Trophoblast cell (in vitro differentiated cells and primary cell): ENCODE measurements around the gene PRKD1.
"Not testable (repeated sequence)": the region's sequence is repeated elsewhere in the genome, so short reads cannot be mapped to it uniquely, and the experiment has no call there.

Source experiments
- DNase-seq, 2 donors: peaks; one replicate each; pipeline ENCODE4 v3.0.0-alpha.2; 2016
- H2AFZ ChIP-seq: 2 replicates; pipeline ENCODE4 v1.6.1; 2013; ENCODE audit warnings: low read length, moderate library complexity, mild to moderate bottlenecking; ENCODE audit not compliant: insufficient read depth, poor library complexity
- H2AK5ac ChIP-seq: 2 replicates; pipeline ENCODE4 v1.6.1; 2013; ENCODE audit warnings: mild to moderate bottlenecking, low read length
- H2BK120ac ChIP-seq: 2 replicates; pipeline ENCODE4 v1.6.1; 2013; ENCODE audit warnings: low read length, mild to moderate bottlenecking, moderate library complexity; ENCODE audit not compliant: insufficient read depth, poor library complexity
- H2BK12ac ChIP-seq: 2 replicates; pipeline ENCODE4 v1.6.1; 2013; ENCODE audit warnings: mild to moderate bottlenecking, low read length, moderate library complexity
- H2BK5ac ChIP-seq: 2 replicates; pipeline ENCODE4 v1.6.1; 2013; ENCODE audit warnings: low read length, low read depth, moderate library complexity, mild to moderate bottlenecking; ENCODE audit not compliant: poor library complexity
- H3K14ac ChIP-seq: 2 replicates; pipeline ENCODE4 v1.6.1; 2013; ENCODE audit warnings: mild to moderate bottlenecking, low read length
- H3K18ac ChIP-seq: 2 replicates; pipeline ENCODE4 v1.6.1; 2013; ENCODE audit warnings: mild to moderate bottlenecking, low read length
- H3K23ac ChIP-seq: 2 replicates; pipeline ENCODE4 v1.6.1; 2013; ENCODE audit warnings: low read length
- H3K27ac ChIP-seq: 2 replicates; pipeline ENCODE4 v1.5.1; 2013; ENCODE audit warnings: low read depth, mild to moderate bottlenecking, inconsistent platforms, low read length, moderate library complexity
- H3K27me3 ChIP-seq: 2 replicates; pipeline ENCODE4 v1.6.1; 2013; ENCODE audit warnings: inconsistent platforms, mild to moderate bottlenecking, low read length, moderate library complexity; ENCODE audit not compliant: insufficient read depth
- H3K36me3 ChIP-seq, 2 experiments: 1 replicate in 1 of 2; 2 replicates in 1 of 2; pipeline ENCODE4 v1.6.1; 2013; ENCODE audit warnings: low read length in 2 of 2, mild to moderate bottlenecking in 2 of 2, moderate library complexity in 1 of 2; ENCODE audit not compliant: insufficient read depth in 2 of 2, control insufficient read depth in 1 of 2
- H3K4ac ChIP-seq: 2 replicates; pipeline ENCODE4 v1.6.1; 2013; ENCODE audit warnings: low read depth, mild to moderate bottlenecking, low read length, moderate library complexity
- H3K4me1 ChIP-seq, 2 experiments: 1 replicate in 1 of 2; 2 replicates in 1 of 2; pipeline ENCODE4 v1.6.1; 2013; ENCODE audit warnings: low read length in 2 of 2, mild to moderate bottlenecking in 2 of 2, moderate library complexity in 1 of 2; ENCODE audit not compliant: insufficient read depth in 2 of 2, control insufficient read depth in 1 of 2
- H3K4me2 ChIP-seq: 2 replicates; pipeline ENCODE4 v1.6.1; 2013; ENCODE audit warnings: inconsistent platforms, mild to moderate bottlenecking, low read length, moderate library complexity
- H3K4me3 ChIP-seq: 2 replicates; pipeline ENCODE4 v1.5.1; 2013; ENCODE audit warnings: mild to moderate bottlenecking, low read depth, low read length, inconsistent platforms
- H3K79me1 ChIP-seq: one replicate; pipeline ENCODE4 v1.6.1; 2013; ENCODE audit warnings: low read length
- H3K79me2 ChIP-seq: 2 replicates; pipeline ENCODE4 v1.6.1; 2013; ENCODE audit warnings: low read length, mild to moderate bottlenecking; ENCODE audit not compliant: control insufficient read depth, insufficient read depth, poor library complexity
- H3K9ac ChIP-seq: 2 replicates; pipeline ENCODE4 v1.6.1; 2013; ENCODE audit warnings: mild to moderate bottlenecking, low read length
- H3K9me3 ChIP-seq: 2 replicates; pipeline ENCODE4 v1.6.1; 2013; ENCODE audit warnings: low read depth, mild to moderate bottlenecking, control low read depth, inconsistent platforms, low read length; ENCODE audit not compliant: insufficient read depth
- H4K12ac ChIP-seq: 2 replicates; pipeline ENCODE4 v1.6.1; 2013; ENCODE audit warnings: low read depth, mild to moderate bottlenecking, low read length, moderate library complexity
- H4K8ac ChIP-seq: 2 replicates; pipeline ENCODE4 v1.6.1; 2013; ENCODE audit warnings: low read depth, mild to moderate bottlenecking, low read length, moderate library complexity
- H4K91ac ChIP-seq: one replicate; pipeline ENCODE4 v1.6.1; 2013; ENCODE audit warnings: low read depth, mild to moderate bottlenecking, low read length, moderate library complexity
- WGBS: extraction: QIAGEN DNeasy Blood & Tissue Kit; methylation state at CpG from one replicate; pipeline ENCODE4 v1.1.7; 2013; ENCODE audit warnings: missing lambda C conversion rate; ENCODE audit not compliant: insufficient read length, insufficient coverage; ENCODE audit errors: extremely low coverage; 5-methylcytosine and 5-hydroxymethylcytosine counted together

The PRKD1 gene

DNA sequence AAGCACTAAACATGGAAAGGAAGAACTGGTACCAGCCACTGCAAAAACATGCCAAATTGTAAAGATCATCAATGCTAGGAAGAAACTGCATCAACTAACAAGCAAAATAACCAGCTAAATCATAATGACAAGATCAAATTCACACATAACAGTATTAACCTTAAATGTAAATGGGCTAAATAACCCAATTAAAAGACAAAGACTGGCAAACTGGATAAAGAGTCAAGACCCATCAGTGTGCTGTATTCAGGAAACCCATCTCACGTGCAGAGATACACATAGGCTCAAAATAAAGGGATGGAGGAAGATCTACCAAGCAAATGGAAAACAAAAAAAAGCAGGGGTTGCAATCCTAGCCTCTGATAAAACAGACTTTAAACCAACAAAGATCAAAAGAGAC lies 150.5 kb downstream of the PRKD1 start:
- H4K91ac ChIP-seq, H3K4me2 ChIP-seq, H4K12ac ChIP-seq, H2AK5ac ChIP-seq, H3K14ac ChIP-seq, H3K9ac ChIP-seq, H2BK120ac ChIP-seq, H3K4me3 ChIP-seq, H2BK12ac ChIP-seq, H3K79me2 ChIP-seq, H3K36me3 ChIP-seq, H3K23ac ChIP-seq, DNase-seq, H3K79me1 ChIP-seq, H4K8ac ChIP-seq, H3K4me1 ChIP-seq, H3K27ac ChIP-seq, H3K4ac ChIP-seq, H3K18ac ChIP-seq, H2BK5ac ChIP-seq, H3K9me3 ChIP-seq, H2AFZ ChIP-seq, H3K27me3 ChIP-seq: not testable (repeated sequence)
- WGBS, result no CpG with 5 or more reads among the region's 1 CpG

DNA sequence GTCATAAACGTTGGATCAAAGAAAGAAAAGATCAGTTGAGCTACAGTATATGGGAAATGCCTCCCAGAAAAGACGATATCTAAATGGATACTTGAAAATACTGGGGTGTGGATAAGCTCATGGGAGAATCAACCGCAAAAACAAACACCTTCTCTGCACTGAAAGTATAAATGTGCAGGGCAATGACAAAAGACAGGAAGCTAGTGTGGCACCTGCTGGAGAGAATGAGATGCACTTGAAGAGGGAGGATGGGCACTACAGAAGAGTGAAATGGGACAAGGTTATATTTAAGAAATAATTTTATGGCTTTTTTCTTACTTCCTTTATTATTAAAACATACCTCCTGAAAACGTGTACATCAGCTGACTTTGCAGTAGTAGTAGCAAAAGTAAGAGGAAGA lies 153.7 kb downstream of the PRKD1 start:
- H3K36me3 ChIP-seq, result no peaks in the 10 kb centered on the region
- H2BK5ac ChIP-seq, result no peak overlapping the region
- no peak overlapping the region for H3K27ac ChIP-seq
- no peak overlapping the region for H3K9ac ChIP-seq
- no peak for DNase-seq
- H3K18ac ChIP-seq, result no peak overlapping the region
- H2BK120ac ChIP-seq, result no peak overlapping the region
- no peak overlapping the region for H4K8ac ChIP-seq
- H4K12ac ChIP-seq, result no peak overlapping the region
- no peak overlapping the region for H3K4me3 ChIP-seq
- H2AFZ ChIP-seq, result no peak overlapping the region
- no peaks in the 10 kb centered on the region for H3K4me1 ChIP-seq
- H3K4ac ChIP-seq, result no peak overlapping the region
- H4K91ac ChIP-seq, result no peak overlapping the region
- no peak overlapping the region for H3K4me2 ChIP-seq
- H3K14ac ChIP-seq, result no peak overlapping the region
- no peaks in the 10 kb centered on the region for H3K79me2 ChIP-seq
- no peak overlapping the region for H2AK5ac ChIP-seq
- peaks cover 3% of the 10 kb centered on the region for H3K9me3 ChIP-seq
- no peaks in the 10 kb centered on the region for H3K79me1 ChIP-seq
- no peaks in the 10 kb centered on the region for H3K27me3 ChIP-seq
- H3K23ac ChIP-seq, result no peak overlapping the region
- no peak overlapping the region for H2BK12ac ChIP-seq
- no CpG with 5 or more reads among the region's 4 CpGs for WGBS

DNA sequence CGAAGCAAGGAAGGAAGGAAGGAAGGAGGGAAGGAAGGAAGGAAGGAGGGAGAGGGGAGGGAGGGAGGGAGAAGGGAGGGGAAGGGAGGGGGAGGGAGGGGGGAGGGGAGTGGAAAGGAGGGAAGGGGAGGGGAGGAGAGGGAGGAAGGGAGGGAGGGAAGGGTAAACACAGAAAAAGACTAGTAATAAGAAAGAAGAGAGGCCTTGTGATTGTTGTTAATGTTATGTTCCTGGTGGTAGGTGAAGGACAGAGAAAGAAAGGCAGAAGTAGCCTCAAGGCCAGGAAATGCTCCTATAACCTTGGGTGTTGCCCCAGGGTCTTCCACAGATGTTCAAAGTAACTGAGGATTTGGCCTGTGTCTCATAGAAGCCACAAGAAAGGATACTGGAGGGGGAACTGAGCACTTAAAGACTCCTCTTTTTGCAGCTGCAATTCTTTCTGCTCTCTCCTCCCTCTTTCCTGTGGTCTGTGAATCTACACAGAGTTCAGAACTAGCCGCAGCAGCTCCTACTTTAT lies 164.2 kb downstream of the PRKD1 start:
- H3K9ac ChIP-seq, result no peak overlapping the region
- H3K36me3 ChIP-seq, result no peaks in the 10 kb centered on the region
- no peak overlapping the region for H2AFZ ChIP-seq
- no peak overlapping the region for H4K12ac ChIP-seq
- no peaks in the 10 kb centered on the region for H3K27me3 ChIP-seq
- H2BK5ac ChIP-seq, result no peak overlapping the region
- no peak overlapping the region for H3K14ac ChIP-seq
- H3K79me1 ChIP-seq, result no peaks in the 10 kb centered on the region
- no peak overlapping the region for H3K4ac ChIP-seq
- no peak overlapping the region for H2BK120ac ChIP-seq
- H2AK5ac ChIP-seq, result no peak overlapping the region
- no peaks in the 10 kb centered on the region for H3K9me3 ChIP-seq
- no peak overlapping the region for H3K4me3 ChIP-seq
- WGBS, result no CpG with 5 or more reads among the region's 2 CpGs
- no peak overlapping the region for H3K27ac ChIP-seq
- no peaks in the 10 kb centered on the region for H3K79me2 ChIP-seq
- H2BK12ac ChIP-seq, result no peak overlapping the region
- no peak overlapping the region for H3K18ac ChIP-seq
- H3K4me1 ChIP-seq, result no peaks in the 10 kb centered on the region
- no peak overlapping the region for H3K23ac ChIP-seq
- no peak for DNase-seq
- H4K8ac ChIP-seq, result no peak overlapping the region
- no peak overlapping the region for H3K4me2 ChIP-seq
- no peak overlapping the region for H4K91ac ChIP-seq

DNA sequence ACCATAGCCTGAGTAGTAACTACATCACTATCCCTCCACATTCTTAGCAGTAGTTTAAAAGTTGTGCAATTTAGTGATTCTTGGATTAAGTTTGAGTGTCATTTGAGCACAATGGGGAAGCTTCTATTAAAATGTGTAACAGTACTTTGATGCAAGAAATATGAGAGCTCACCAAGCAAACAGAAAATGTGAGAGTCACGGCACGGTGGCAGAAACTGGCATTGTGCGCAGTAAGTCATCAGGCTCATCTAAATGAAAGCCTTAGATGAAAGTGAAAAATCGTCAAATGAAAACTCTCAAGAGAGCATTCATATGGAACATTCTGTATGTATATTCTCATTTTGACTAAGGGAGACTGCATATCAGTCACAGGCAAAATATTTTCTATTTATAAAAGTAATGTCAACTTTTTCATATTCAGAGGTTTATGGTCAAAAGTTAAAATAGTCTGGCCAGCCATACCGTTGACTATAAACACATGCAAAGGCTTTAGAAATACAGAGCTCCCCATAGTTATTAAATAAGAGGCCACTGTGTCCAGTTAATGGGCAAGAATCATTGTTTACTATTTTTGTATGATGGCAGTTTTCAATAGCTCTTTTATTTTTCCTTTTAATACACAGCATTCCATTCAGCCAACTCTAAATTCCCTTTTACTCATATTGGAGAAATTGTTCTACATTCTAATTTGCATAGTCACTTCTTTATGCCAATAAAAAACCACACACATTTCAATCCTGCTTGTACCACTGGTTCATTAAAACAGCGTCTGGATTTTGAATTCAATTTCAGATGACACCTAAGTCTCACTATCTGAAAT lies 167.9 kb downstream of the PRKD1 start:
- no CpG with 5 or more reads among the region's 6 CpGs for WGBS
- H4K91ac ChIP-seq, result no peak overlapping the region
- H2BK12ac ChIP-seq, result no peak overlapping the region
- H3K79me1 ChIP-seq, result no peaks in the 10 kb centered on the region
- H3K14ac ChIP-seq, result no peak overlapping the region
- no peaks in the 10 kb centered on the region for H3K4me1 ChIP-seq
- H2BK5ac ChIP-seq, result no peak overlapping the region
- no peak overlapping the region for H4K12ac ChIP-seq
- H2BK120ac ChIP-seq, result no peak overlapping the region
- no peak overlapping the region for H2AFZ ChIP-seq
- no peak overlapping the region for H3K4ac ChIP-seq
- H2AK5ac ChIP-seq, result no peak overlapping the region
- H3K27me3 ChIP-seq, result no peaks in the 10 kb centered on the region
- H3K4me2 ChIP-seq, result no peak overlapping the region
- H3K9me3 ChIP-seq, result no peaks in the 10 kb centered on the region
- H4K8ac ChIP-seq, result no peak overlapping the region
- no peaks in the 10 kb centered on the region for H3K79me2 ChIP-seq
- no peak overlapping the region for H3K27ac ChIP-seq
- no peak for DNase-seq
- H3K4me3 ChIP-seq, result no peak overlapping the region
- no peak overlapping the region for H3K9ac ChIP-seq
- H3K18ac ChIP-seq, result no peak overlapping the region
- H3K23ac ChIP-seq, result no peak overlapping the region
- no peaks in the 10 kb centered on the region for H3K36me3 ChIP-seq
